HG02642 (cell line): Measurements from ENCODE around the gene ONECUT2.

Experiments
- ATAC-seq: cut with Tn5 transposase; IDR thresholded peaks from one replicate; pipeline ENCODE4 v1.9.1; 2021; ENCODE audit warnings: mild to moderate bottlenecking; ENCODE audit not compliant: unreplicated experiment, poor library complexity

ONECUT2 gene

DNA sequence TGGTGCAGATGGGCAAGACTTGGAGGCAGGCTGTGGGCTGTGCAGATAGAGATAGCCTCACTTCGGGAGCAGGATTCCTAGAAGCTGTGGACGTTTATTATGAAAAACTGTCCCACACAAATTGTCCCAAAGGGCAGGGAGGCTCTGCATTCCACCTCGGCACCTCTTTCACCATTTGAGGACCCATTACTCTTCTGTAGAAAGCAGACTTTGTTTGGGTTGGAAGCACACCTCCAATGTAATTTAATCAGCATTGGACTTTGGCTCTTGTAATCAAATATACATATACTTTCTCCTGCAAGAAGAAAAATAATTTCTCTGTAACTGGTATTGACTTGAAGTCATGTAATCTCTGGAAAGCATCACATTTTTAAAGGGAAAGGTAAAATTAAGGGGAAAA lies 8.5 kb downstream of the ONECUT2 start:
- no peak for ATAC-seq

- no peak for ATAC-seq
Observed at GRCh38 chr18:57444301-57444759, 9.2 kb downstream of the ONECUT2 start.

DNA sequence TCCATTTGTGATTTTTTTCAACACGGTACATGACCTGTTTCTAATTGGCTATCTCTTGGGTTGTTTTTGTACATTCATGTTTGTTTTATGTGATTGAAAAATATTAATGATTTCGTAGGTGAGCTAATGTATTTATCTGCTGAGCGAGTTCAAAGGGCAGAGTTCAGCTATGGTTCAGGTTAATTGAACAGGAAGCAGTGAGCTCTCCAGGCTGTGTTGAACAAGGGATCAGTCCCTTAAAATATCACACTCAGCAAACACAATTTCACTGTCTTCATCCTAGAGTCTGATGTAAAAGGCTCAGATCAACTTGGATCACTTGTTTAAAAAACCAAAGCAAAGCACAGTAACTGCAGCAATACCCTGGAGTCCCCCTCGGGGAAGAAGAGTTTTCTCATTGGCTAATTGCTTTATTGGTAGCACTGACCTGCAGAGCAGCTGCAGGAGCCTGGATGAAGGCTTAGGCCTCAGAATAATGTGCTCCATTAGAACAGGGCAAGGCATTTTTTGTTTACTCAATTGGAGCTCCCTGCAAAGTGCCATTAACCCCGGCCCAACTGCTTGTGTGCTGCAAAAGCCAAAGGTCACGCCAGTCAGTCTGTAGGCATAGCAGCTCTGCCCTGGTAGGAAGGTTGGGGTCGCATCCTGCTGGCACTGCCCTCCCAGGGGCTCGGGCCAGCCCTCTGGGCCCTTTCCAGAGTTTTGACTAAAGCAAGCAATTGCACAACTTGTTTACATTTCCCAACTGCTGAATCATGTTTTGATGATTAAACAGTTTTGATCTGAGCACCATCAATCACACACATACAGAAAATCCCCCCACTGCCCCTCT lies 10.5 kb downstream of the ONECUT2 start:
- ATAC-seq: no peak

DNA sequence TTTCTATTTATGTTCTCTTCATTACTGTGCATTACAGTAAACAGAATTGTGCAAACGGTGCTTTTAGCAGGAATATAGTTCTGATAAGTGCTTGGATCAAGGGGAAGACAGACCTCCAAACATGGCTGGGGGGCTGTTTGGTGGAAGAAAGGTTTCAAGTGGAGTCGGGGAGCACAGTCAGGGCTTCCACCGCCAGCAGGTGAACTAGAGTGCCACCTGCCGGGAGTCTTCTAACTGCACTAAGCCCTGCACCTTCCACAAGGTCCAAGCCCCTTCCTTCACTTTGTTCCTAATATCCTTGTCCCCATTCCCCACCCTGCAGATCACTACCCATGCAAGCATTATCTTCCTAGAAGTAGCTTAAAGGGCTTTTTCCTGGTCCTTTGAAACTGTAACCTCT lies 11.1 kb downstream of the ONECUT2 start:
- no peak for ATAC-seq

- ATAC-seq: no peak
Observed at GRCh38 chr18:57447154-57447621, 12.0 kb downstream of the ONECUT2 start.

- no peak for ATAC-seq
Observed at GRCh38 chr18:57455576-57456129, 20.5 kb downstream of the ONECUT2 start.

- ATAC-seq: no peak
Observed at GRCh38 chr18:57461652-57462269, 26.6 kb downstream of the ONECUT2 start.

DNA sequence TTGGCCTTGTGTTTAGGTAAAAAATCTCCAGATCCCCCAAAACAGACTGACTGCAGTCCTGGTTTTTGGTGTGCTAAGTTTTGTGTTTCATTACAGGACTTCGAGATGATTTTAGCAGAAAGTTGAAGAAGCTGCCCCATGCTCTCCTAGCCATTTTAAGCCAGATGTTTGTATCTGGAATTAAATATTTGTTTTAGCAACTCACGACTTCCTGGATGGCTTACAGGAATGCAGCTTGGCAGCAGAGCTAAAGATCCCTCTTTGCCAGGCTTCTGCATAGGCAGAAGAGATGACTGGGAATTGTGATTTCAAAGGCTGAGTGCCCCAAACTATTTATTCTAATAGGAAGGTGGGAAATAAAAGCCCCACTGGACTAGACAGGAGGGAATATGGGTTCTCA lies 31.1 kb downstream of the ONECUT2 start:
- ATAC-seq: no peak

DNA sequence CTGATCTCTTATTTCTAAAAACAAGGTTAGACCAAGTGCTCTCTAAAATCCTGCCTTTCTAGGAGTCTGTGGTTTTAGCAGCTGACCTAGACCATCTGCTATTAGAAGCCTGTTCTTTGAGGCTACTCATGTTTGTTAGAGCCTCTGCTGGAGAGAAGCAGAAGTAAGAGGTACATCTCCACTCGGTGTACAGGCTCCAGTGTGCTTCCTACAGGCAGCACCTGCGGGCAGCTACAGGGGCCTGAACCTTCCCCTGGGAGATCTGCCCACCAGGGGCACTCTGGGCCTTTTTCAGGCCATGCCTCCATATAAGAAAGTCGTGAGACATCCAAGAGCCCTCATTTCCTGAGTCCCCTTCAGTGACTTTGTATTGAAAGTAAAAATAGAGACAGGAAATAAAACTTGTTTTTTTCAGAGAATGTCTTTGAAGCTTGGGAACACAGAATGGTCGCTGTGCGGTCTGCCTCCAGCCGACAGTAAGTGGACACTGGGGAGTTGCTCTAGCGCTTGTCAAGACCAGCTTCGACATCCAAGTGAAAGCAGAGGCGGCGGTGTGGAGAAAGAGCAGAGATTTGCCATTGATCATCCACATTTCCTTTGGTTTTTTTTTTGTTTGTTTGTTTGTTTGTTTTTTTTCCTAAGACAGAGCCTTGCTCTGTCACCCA lies 31.7 kb downstream of the ONECUT2 start:
- no peak for ATAC-seq

DNA sequence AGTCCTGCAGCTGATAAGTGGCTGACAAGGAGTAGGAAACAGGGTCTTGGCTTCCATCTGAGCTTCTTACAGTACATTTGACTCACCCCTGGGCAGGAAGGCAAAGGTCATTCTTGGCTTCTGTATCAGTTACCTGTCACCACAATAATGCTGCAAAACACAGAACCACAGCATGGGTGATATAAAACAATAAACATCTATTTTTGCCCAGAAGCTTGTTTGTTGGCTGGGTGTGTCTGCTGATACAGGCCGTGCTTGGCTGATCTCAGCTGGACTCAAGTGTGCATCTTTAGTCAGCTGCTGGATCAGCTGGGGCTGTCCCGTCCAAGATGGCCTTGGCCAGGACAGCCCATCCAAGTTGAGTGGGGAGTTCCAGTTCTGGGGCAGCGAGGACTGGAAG lies 34.7 kb downstream of the ONECUT2 start:
- no peak for ATAC-seq

DNA sequence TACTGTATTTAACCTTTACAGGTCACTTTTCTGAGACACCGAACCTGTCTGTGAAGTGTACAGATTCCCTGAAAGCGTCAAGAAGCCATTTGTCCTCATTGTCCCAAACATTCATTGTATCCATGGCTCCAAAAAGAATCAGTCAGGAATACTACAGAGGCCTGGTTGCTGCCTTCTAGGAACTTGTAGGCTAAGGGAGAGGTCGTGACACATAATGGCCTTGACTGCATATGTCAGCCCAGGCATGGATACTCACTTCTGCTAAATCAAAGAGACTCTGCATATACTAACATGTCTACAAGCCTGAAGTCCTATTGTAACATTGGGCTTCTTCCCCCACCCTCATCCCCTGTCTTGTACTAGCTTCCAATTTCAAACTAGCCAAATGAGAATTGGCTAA lies 40.2 kb downstream of the ONECUT2 start:
- no peak for ATAC-seq

- no peak for ATAC-seq
Observed at GRCh38 chr18:57475903-57476302, 40.7 kb downstream of the ONECUT2 start.

DNA sequence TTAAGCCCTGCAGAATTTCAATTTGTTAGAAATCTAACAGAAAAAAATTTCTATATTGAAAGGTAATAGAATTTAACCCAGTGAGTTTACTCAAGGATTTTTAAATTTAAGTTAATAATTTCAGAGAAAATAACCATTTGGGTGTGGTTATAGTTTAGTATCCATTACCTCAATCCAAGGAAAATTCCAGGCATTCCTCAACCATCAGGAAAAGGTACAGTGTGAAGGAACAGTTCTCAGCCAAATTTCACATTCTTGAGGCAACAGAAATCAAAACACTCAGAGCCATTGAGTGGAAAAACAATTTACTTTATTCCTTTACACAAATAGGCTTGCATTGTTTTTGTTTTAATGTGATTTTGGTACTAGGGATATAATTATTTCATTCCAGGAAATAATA lies 45.6 kb downstream of the ONECUT2 start:
- no peak for ATAC-seq

GRCh38 chr18:57497372-57498294 lies 62.5 kb downstream of the ONECUT2 start:
- no peak for ATAC-seq

DNA sequence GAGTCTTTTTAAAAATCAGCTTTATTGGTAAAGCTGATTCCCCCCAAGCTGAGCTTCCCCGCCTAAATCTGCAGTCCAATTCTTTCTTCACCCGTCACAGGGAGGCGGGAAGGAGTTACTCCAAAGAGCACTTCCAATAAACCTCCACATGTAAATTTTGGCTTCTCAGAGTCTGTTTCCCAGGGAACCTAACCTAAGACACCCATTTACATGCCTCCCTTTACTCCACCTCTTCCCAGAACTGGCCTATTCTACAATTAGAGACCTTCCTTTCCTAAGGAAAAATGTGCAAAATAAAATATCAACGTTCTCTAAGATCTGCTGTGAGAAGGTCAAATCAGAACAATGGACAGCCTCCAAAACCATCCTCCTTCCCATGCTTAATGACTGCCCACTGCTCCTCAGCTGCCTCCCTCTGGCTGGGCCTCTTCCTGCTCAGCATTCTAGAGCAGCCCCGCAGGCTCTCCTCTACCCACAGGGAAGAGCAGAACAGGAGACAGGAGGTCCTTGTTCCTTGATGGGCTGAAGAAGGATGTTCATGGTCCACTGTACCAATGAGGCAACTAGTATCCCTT lies 63.6 kb downstream of the ONECUT2 start:
- ATAC-seq: no peak

DNA sequence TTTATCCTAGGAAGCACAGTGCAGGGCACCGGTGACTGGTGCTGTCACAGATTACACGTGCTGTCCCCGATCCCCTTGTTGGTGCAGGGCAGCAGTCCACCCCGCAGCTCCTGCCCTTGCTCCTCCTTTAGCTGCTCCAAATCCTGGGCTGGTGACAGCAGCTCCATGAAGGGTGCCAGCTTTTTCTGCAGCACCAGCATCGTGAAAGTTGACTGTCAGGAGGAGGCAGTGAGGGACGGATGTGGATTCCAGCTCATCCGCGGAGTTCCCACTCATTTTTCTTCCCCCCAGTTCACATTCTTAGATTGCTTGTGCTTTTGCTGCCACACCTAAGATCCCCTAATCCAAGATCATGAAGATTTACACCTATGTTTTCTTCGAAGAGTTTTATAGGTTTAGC lies 67.5 kb downstream of the ONECUT2 start:
- ATAC-seq: no peak

DNA sequence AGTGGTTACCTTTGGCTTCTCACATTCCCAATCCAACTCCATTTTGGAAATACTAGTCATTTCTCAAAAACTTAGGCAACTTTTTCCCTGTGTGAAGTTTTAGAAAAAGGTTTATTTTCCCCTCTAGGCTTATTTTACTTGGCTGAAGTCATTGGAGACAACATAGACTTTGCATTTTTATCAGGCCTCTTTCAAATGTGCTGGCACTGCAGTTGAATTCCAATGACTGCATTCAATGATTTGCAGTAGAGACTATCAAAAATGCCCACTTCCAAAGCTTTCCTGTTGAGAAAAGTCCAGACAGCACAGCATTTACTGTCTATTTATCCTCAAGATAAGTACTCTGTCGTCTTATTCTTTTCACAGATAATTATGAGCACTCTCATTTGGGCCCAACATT lies 70.1 kb downstream of the ONECUT2 start:
- ATAC-seq: no peak

- no peak for ATAC-seq
Observed at GRCh38 chr18:57516056-57516455, 80.9 kb downstream of the ONECUT2 start.

- no peak for ATAC-seq
Observed at GRCh38 chr18:57518533-57518932, 83.4 kb downstream of the ONECUT2 start.
